Upper lobe of right lung (tissue), 1 donor: Measurements from ENCODE around the gene IMPDH1. TPM values are rescaled to one million over a fixed set of nuclear protein-coding genes. Genes with fewer than 3 reads are reported as not detected.

Source experiments
- ATAC-seq: fragments of 200-7000 bp; cut with Tn5 transposase; one replicate; pipeline ENCODE4 v1.9.1; 2020; ENCODE audit warnings: mild to moderate bottlenecking, moderate library complexity
- DNase-seq: peaks from one replicate; pipeline ENCODE4 v3.0.0-alpha.2; 2020
- H3K27ac ChIP-seq: fragments of 200-600 bp; one replicate; pipeline ENCODE4 v1.8.0; 2022
- H3K27me3 ChIP-seq: fragments of 200-600 bp; one replicate; pipeline ENCODE4 v1.8.0; 2022; ENCODE audit warnings: mild to moderate bottlenecking
- H3K36me3 ChIP-seq: fragments of 200-600 bp; one replicate; pipeline ENCODE4 v1.8.0; 2022
- H3K4me1 ChIP-seq: fragments of 200-600 bp; one replicate; pipeline ENCODE4 v1.8.0; 2022
- H3K4me3 ChIP-seq: fragments of 200-600 bp; one replicate; pipeline ENCODE4 v1.8.0; 2022; ENCODE audit warnings: mild to moderate bottlenecking
- H3K9me3 ChIP-seq: fragments of 200-600 bp; one replicate; pipeline ENCODE4 v1.8.0; 2022
- CTCF ChIP-seq: fragments of 200-600 bp; IDR thresholded peaks from one replicate; pipeline ENCODE4 v1.8.0; 2022; ENCODE audit warnings: antibody characterized with exemption
- intact Hi-C: fragments of 100-400 bp; cut with DNase I; formaldehyde crosslinking; loops from one replicate; pipeline ENCODE4 v1.11.0; 2022
- total RNA-seq: library from RNA; stranded (reverse); fragmentation: NEBNext Ultra II Directional; extraction: Animal tissue kit (Norgen Biotek cat#: 25700); gene quantifications from one replicate; pipeline ENCODE4 v1.2.1, GENCODE V29; 2021
- donor health status: DM: no; HTN: yes; CAD: no; lungs with severe emphysema.

Gene IMPDH1
- total RNA-seq, 1 donor from 2014 or later: 59.8 TPM

GRCh38 chr7:128387216-128388144, 22.3 kb downstream of the IMPDH1 start:
- intact Hi-C loops: no loop called here
- Histone ChIP-seq H3K9me3 (no peaks in the 10 kb centered on the region), H3K4me3 (no peak overlapping the region), H3K27ac (no peak overlapping the region), H3K4me1 (no peaks in the 10 kb centered on the region), H3K36me3 (no peaks in the 10 kb centered on the region), H3K27me3 (peaks cover 9% of the 10 kb centered on the region)
- peak; percentile 84 for TF ChIP-seq CTCF
- DNase-seq (no peak), ATAC-seq (peak; percentile 88)

DNA sequence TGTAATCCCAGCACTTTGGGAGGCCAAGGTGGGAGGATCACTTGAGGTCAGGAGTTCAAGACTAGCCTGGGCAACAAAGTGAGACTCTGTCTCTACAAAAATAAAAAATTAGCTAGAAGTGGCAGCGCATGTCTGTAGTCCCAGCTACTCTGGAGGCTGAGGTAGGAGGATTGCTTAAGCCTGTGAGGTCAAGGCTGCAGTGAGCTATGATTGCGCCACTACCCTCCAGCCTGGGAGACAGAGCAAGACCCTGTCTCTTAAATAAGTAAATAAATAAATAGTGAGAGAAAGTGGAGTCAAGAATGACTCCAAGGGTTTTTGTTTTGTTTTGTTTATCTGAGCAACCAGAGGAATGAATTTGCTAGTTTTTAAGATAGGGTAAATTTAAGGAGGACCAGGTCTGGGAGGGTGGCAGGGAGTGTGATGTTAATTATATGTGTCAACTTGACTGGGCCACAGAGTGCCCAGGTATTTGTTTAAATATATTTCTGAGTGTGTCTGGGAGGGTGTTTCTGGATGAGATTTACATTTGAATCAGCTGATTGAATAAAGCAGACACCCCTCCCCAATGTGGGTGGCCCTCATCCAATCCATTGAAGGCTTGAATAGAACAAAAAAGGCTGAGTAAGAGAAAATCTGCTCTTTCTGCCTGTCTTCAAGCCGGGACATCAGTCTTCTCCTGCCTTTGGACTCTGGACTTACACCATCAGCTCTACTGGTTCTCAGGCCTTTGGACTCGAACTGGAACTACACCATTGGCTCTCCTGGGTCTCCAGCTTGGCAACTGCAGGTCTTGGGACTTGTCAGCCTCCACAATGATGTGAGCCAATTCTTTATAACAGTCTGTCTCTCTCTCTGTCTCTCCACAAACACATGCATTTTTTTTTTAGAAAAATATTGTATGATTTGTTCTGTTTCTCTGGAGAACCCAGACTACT, 23.5 kb downstream of the IMPDH1 start:
- TF ChIP-seq CTCF: no peak
- intact Hi-C loops: no loop called here

DNA sequence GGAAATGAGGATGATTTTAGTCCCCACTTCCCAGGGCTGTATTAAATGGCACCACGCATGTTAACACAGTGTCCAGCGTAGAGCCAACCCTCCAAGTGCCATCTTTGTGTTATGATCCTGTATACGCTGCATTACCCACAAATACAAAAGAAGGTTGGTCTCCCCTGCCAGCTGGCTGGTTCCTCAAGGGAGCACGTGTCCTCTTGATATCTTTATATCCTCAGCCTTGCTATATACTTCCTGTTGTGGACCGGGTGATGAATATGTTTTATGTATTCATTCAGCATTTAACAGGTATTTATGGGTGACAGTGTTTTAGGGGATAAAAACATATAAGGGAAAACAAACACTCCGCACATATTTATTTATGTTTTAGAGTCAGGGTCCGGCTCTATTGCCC, 25.1 kb downstream of the IMPDH1 start:
- no peaks in the 10 kb centered on the region for H3K9me3 ChIP-seq
- DNase-seq (no peak), ATAC-seq (no peak)
- no peak overlapping the region for H3K4me3 ChIP-seq
- no peaks in the 10 kb centered on the region for H3K36me3 ChIP-seq
- peaks cover 9% of the 10 kb centered on the region for H3K27me3 ChIP-seq
- intact Hi-C loops: no loop called here
- no peak overlapping the region for H3K27ac ChIP-seq
- H3K4me1 ChIP-seq: no peaks in the 10 kb centered on the region
- TF ChIP-seq CTCF: no peak

More for the DNA sequence above, 23.5 kb downstream of the IMPDH1 start:
- Histone ChIP-seq H3K36me3 (no peaks in the 10 kb centered on the region), H3K4me3 (no peak overlapping the region), H3K27me3 (peaks cover 9% of the 10 kb centered on the region), H3K27ac (no peak overlapping the region), H3K9me3 (no peaks in the 10 kb centered on the region), H3K4me1 (no peaks in the 10 kb centered on the region)
- no peak for ATAC-seq
- DNase-seq: no peak

- peak; percentile 13 for ATAC-seq
- TF ChIP-seq CTCF: no peak
Observed at GRCh38 chr7:128383776-128384175, 26.0 kb downstream of the IMPDH1 start.

DNA sequence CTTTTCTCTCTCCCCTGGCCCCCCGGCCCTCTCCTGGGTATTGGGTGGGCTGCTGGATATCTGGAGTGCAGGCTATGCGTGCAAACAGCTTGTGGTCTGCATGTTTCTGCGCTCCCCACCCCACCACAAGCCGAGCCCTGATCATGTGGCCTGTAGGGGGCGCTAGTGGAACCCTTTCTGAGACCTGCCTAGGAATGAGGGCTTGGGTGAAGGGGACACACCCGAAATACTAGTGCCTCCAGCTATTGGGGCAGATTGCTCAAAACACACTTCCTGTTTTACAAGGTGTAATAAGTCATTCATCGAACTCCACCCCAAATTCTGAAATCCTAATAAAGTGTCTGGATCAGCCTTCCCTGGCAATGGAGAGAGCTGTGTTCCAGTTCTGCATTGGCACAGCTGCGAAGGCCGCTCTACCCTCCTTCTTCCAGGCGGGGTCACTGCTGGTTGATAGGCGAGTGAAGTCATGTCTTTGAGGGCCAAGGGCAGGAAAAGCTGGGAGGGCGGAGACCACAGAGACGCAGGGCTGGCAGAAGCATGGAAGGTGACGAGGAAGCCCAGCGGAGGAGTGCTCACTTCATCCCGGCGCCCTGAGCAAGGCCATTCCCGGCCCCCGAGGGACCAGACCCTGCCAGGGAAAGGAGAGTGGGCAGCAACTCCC, 28.5 kb downstream of the IMPDH1 start:
- intact Hi-C loops: no loop called here
- no peak for DNase-seq
- Histone ChIP-seq H3K27ac (no peak overlapping the region), H3K27me3 (no peaks in the 10 kb centered on the region), H3K4me3 (no peak overlapping the region), H3K9me3 (no peaks in the 10 kb centered on the region), H3K4me1 (no peaks in the 10 kb centered on the region), H3K36me3 (no peaks in the 10 kb centered on the region)
- peak; percentile 73 for ATAC-seq
- peak; percentile 46 for TF ChIP-seq CTCF

More at GRCh38 chr7:128383776-128384175, 26.0 kb downstream of the IMPDH1 start:
- Histone ChIP-seq H3K4me1 (no peaks in the 10 kb centered on the region), H3K4me3 (no peak overlapping the region), H3K9me3 (no peaks in the 10 kb centered on the region), H3K27ac (no peak overlapping the region), H3K36me3 (no peaks in the 10 kb centered on the region), H3K27me3 (peaks cover 7% of the 10 kb centered on the region)
- no peak for DNase-seq
- intact Hi-C loops: no loop called here
